GM21390 (cell line): Measurements from ENCODE around the gene TAF4B.
"Not testable (repeated sequence)": the region's sequence is repeated elsewhere in the genome, so short reads cannot be mapped to it uniquely, and the experiment has no call there.

Experiments
- ATAC-seq: cut with Tn5 transposase; IDR thresholded peaks from one replicate; pipeline ENCODE4 v1.9.1; 2021; ENCODE audit not compliant: unreplicated experiment

TAF4B gene

GRCh38 chr18:26226229-26227050, at the start of gene TAF4B:
Gene TAF4B, plus strand, starts transcription at chr18:26226445. Its CDS starts 489 bp downstream, at chr18:26226934.
- peak; percentile 92 for ATAC-seq

DNA sequence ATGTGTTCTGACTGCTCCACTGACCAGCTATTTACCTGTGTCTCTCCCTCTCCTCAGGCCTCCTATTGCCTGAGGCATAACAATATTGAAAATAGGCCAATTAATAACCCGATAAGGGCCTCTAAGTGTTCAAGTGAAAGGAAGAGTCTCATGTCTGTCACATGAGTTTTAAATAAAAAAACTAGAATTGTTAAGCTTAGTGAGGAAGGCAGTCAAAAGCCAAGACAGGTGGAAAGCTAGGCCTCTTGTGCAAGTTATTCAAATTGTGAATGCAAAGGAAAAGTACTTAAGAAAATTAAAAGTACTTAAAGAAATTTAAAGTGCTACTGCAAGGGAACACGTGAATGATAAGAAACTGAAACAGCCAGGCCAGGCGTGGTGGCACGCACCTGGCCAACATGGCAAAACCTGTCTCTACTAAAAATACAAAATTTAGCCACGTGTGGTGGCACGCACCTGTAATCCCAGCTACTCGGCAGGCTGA, 44.9 kb upstream of the TAF4B start:
- peak; percentile 65 for ATAC-seq

- ATAC-seq, result no peak
Measured at GRCh38 chr18:26183395-26184112, 42.7 kb upstream of the TAF4B start.

DNA sequence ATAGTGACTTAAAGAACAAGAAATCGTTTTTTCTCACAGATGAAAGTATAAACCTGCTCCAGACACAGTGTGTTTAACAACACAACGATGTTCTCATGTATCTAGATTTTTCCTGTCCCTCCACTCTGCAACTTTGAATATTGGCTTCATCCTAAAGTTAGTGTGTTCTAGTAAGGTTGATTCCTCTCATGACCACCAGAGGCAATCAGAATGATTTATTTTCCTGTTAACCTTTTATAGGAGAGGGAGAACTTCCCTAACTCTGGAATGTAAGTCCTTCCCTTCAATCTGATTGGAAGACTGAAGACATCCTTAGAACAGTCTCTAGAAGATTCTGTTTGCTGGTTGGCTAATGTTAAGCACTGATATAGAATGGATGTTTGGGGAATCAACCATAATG, 41.0 kb upstream of the TAF4B start:
- ATAC-seq, result no peak

- peak; percentile 81 for ATAC-seq
Measured at GRCh38 chr18:26190506-26190905, 35.7 kb upstream of the TAF4B start.

DNA sequence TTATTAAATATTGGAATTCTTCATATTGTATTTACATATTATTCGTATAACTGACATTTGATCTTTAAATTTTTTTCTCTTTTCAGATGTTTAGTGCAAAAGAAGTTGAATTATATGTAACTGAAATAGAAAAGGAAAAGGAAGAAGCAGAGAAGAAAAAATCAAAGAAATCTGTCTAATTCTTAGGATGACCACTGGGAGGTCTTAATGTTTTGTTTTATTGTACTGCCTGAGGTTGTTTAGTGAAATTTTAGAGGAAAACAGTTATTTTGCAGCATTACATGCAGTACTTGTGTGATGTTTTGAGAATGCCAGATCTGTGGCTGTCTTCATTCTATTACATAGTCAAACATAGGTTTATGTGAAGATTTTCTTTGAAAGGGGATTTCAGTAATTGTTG, 34.0 kb upstream of the TAF4B start:
- ATAC-seq, result no peak

GRCh38 chr18:26196605-26197004, 29.6 kb upstream of the TAF4B start:
- ATAC-seq, result no peak

DNA sequence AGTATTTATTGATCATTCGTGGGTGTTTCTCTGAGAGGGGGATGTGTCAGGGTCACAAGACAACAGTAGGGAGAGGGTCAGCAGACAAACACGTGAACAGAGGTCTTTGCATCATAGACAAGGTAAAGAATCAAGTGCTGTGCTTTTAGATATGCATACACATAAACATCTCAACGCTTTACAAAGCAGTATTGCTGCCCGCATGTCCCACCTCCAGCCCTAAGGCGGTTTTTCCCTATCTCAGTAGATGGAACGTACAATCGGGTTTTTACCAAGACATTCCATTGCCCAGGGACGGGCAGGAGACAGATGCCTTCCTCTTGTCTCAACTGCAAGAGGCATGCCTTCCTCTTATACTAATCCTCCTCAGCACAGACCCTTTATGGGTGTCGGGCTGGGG, 24.2 kb upstream of the TAF4B start:
- not testable (repeated sequence) for ATAC-seq

DNA sequence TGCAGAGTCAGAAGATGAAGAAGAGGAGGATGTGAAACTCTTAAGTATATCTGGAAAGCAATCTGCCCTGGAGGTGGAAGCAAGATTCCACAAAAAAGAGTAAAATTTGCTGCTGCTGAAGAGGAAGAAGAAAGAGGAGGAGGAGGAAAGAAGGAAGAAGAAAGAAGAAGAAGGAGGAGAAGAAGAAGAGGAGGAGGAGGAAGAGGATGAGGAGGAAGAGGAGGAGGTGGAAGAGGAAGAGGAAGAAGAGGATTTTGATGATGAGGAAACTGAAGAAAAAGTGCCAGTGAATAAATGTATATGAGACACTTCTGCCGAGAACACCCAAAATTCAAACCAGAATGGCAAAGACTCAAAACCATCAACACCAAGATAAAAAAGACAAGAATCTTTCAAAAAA, 20.9 kb upstream of the TAF4B start:
- no peak for ATAC-seq

- no peak for ATAC-seq
Measured at GRCh38 chr18:26206488-26206887, 19.8 kb upstream of the TAF4B start.

GRCh38 chr18:26207937-26208336, 18.3 kb upstream of the TAF4B start:
- ATAC-seq, result no peak

- no peak for ATAC-seq
Measured at GRCh38 chr18:26208977-26209376, 17.3 kb upstream of the TAF4B start.

DNA sequence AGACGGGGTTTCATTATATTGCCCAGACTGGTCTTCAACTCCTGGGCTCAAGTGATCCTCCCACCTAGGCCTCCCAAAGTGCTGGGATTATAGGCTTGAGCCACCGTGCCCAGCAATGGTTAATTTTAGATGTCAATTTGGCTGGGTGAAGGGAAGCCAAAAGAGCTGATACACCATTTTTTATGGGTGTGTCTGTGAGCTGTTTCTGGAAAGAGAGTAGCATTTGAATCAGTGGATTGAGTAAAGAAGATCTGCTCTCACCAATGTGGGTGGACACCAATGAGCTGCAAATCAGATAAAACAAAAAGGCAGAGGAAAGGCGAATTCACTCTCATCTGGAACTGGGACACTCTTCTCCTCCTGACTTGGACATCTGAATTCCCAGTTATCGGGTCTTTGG, 16.1 kb upstream of the TAF4B start:
- ATAC-seq, result no peak

DNA sequence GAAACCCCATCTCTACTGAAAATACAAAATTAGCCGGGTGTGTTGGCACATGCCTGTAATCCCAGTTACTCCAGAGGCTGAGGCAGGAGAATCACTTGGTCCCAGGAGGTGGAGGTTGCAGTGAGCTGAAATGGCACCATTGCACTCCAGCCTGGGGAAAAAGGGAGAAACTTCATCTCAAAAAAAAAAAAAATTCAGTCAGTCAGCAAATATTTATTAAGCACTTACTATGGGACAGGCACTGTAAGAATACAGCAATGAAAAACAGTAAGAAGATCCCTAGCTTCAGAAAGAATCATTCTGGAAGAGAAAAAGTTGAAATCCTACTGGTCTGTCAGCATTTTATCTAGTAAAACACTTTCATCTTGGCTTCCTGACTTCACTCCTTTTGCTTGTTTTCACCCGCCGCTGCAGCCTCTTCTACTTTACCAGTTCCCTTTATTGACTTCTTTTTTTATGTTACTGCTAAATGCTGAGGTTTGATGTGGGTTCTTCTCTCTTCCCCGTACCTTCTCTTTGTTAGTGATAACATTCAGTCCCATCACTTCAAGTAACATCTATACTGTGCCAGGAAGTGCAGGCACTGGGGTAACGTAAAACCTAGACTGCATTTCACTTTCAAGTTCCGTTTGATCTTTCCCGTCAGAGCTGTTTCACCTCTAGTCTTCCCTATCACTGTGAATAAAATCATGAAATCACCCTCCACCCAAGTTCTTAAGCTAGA, 10.8 kb upstream of the TAF4B start:
- ATAC-seq, result peak; percentile 97

DNA sequence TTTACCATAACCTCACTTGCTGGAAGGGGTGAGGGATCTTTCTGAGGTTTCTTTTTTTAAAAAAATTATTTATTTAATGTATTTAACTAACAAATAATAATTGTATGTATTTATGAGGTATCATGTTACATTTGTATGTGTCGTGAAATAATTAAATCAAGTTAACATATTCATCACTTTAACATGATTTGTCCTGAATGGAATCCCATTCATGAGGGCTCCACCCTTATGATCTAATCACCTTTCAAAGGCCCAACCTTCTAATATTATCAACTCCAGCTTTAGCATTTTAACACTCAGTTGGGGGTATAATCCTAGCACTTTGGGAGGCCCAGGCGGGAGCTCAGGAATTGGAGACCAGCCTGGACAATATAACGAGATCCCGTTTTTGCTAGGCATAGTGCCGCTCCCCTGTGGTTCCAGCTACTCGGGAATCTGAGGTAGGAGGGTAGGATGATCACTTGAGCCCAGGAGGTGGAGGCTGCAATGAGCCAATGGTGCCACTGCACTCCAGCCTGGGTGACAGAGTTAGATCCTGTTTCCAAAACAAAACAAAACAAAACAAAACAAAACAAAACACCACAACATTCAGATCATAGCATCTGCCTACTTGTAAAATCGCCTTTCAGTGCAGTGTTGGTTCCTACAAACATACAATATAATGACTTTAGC, 1.1 kb upstream of the TAF4B start:
- no peak for ATAC-seq

- ATAC-seq, result no peak
Measured at GRCh38 chr18:26225915-26226228, 373 bp upstream of the TAF4B start.

DNA sequence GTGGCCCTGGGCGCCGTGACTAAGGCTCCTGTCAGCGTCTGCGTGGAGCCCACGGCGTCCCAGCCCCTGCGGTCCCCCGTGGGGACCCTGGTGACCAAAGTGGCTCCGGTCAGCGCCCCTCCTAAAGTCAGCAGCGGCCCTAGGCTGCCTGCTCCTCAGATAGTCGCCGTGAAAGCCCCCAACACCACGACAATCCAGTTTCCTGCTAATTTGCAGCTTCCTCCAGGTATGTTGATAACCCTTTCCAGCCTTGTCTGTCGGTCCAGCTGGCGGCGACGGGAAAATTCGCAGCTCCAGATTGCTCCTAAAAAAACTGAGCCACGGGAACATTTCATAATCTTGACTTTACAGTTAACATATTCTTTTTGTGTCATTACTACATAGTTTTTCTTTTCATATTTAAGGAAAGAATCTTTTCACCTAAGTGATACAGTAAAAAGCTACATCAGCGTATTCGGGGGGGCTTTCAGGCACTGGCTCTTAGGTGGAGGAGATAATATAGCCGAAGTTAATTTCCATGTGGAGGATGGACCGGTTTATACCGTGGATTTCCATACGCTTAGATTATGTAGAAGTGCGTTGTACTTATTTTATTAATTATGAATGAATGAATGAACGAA, 916 bp downstream of the TAF4B start:
- no peak for ATAC-seq

DNA sequence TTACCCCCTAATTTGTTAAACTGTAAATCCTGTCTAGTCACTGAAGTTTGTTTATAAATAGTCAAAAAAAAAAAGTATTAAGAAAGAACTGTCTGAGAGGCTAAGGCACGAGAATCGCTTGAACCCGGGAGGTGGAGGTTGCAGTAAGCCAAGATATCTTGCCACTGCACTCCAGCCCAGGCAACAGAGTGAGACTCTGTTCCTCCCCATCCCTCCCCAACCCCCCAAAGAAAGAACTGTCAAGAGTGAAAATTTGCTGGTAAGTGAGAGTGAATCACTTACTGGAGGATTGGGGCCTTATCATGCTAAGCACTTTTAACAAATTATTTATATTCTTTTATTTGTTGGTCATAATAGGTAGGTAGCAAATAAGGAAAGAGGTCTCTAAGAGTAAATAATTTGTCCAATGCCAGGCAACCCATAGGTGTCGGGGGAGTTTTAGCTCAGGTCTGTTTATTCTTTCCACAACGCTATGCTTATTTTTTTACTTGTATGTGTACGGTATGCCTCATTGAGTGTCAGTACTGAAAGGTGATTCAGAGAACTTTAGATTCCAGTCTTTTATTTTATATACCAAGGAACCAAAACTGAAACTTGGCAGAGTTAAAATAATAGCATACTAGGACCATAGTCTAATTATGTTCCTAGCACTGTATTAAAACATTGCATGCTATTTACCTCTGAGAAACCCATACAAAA, 2.5 kb downstream of the TAF4B start:
- ATAC-seq, result no peak

DNA sequence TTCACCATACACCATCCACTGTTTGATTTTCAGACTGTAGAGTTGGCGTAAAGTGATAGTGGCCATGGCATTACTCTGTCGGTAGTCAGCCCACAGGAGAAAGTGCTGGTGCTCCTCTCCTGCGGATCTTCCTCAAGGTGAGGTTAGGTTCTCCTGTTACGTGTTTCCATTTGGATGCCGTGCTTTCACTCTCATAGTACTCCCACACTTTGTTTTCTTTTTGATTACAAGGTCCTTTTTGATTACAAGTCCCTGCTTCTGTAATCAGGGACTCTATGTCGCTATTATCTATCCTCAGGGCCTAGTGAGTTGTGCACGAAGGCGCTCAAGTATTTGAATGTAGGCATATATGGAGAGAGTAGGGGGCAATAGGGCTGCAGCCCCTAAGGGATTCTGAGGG, 4.3 kb downstream of the TAF4B start:
- no peak for ATAC-seq

GRCh38 chr18:26233208-26233607, 7.0 kb downstream of the TAF4B start:
- no peak for ATAC-seq
